ENCODE results near the gene EYA4.

Gene EYA4

GRCh38 chr6:133337308-133337707, 96.2 kb downstream of the EYA4 start:
- Histone ChIP-seq H3K9me3 (no peaks in the 10 kb centered on the region), H3K4me3 (ENCODE audit: low read depth, low read length) (no peak overlapping the region), H3K27me3 (no peaks in the 10 kb centered on the region), H3K36me3 (no peaks in the 10 kb centered on the region), H3K4me1 (peaks cover 53% of the 10 kb centered on the region)
- no peak for TF ChIP-seq CTCF (IDR thresholded peaks at IDR 0.05; ENCODE audit: low read depth, low read length)
- DNase-seq, result no peak

- peaks cover 60% of the 10 kb centered on the region for H3K4me1 ChIP-seq
- TF ChIP-seq CTCF (IDR thresholded peaks at IDR 0.05; ENCODE audit: low read depth, low read length), result no peak
- peak overlapping the region; percentile 11; the same call in 1 of the 2 replicates for H3K4me3 ChIP-seq (ENCODE audit: low read depth, low read length)
- DNase-seq, result no peak
- H3K9me3 ChIP-seq, result no peaks in the 10 kb centered on the region
- no peaks in the 10 kb centered on the region for H3K36me3 ChIP-seq
- H3K27me3 ChIP-seq, result no peaks in the 10 kb centered on the region
These were observed 98.6 kb downstream of the EYA4 start for GRCh38 chr6:133339543-133340384.

DNA sequence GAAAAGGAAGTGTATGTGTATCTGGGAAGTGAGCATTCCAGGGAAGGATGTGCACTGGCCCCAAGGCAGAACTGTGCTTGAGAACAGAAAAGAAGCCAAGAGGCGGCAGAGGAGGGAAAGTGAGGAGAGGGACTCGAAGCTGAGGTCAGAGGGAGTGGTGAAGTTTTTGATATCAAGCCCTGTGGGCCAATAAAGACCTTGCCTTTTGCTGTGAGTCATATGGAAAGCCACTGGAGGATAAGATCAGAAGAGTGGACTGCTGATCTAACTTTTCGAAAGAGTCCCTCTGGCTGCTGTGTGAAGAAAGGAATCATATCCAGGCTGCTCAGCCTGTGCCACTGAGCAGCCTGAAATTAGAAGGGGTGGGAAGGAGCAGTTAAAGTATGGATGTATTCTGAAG, 99.4 kb downstream of the EYA4 start:
- Histone ChIP-seq H3K9me3 (no peaks in the 10 kb centered on the region), H3K4me3 (ENCODE audit: low read depth, low read length) (peak overlapping the region; percentile 11; the same call in 1 of the 2 replicates), H3K27me3 (no peaks in the 10 kb centered on the region), H3K36me3 (no peaks in the 10 kb centered on the region), H3K4me1 (peaks cover 67% of the 10 kb centered on the region)
- DNase-seq, result peak; percentile 69
- TF ChIP-seq CTCF (IDR thresholded peaks at IDR 0.05; ENCODE audit: low read depth, low read length), result peak; percentile 29; the same call in 1 of the 2 replicates

DNA sequence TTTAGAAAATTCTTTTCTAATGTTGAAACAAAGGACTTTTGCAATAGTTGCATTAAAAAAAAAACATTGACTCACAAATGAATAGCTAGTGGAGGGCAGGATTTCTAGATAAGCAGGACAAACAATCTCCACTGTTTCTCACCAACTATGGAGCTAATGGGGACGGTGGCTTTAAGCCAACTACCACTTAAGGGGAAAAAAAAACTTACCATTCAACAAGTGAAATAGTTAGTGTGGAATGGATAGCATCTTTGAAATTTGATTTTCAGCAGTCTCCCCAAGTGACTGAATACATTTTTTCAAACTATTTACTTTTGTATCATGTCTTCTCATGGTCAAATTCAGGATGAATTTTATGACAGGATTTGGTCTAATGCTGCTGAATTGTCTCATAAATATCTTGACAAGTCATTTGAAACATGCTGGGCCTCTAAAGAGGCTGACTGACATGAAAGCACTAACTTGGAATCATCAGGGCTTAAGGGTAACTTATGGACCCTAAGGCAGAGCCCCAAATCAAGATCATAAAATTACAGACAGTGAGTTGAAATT, 100.5 kb downstream of the EYA4 start:
- Histone ChIP-seq H3K9me3 (no peaks in the 10 kb centered on the region), H3K27me3 (no peaks in the 10 kb centered on the region), H3K4me1 (peaks cover 78% of the 10 kb centered on the region), H3K36me3 (no peaks in the 10 kb centered on the region), H3K4me3 (ENCODE audit: low read depth, low read length) (peak overlapping the region; percentile 19)
- DNase-seq, result peak; percentile 67
- no peak for TF ChIP-seq CTCF (IDR thresholded peaks at IDR 0.05; ENCODE audit: low read depth, low read length)

DNA sequence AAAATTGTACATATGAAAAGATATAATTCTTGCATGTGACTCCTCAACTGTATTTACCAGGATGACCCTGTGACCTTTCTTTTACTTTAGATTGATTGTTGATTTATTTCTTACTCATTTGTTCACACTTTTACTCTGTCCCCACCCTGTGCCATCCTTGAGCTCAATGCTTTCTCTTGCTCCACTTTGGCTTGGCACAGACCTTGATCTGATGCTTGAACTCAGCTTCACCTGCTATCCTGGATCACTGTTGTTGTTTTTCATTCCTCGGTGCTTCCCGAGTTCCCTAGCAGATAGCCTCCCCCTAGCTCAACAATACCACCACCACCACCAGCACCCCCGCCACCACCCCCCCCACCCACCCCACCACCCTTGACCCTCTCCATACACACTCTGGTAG, 102.1 kb downstream of the EYA4 start:
- no peak for DNase-seq
- H3K36me3 ChIP-seq, result no peaks in the 10 kb centered on the region
- H3K4me3 ChIP-seq (ENCODE audit: low read depth, low read length), result no peak overlapping the region
- H3K9me3 ChIP-seq, result no peaks in the 10 kb centered on the region
- TF ChIP-seq CTCF (IDR thresholded peaks at IDR 0.05; ENCODE audit: low read depth, low read length), result no peak
- H3K27me3 ChIP-seq, result no peaks in the 10 kb centered on the region
- peaks cover 69% of the 10 kb centered on the region for H3K4me1 ChIP-seq

GRCh38 chr6:133348846-133349245, 107.7 kb downstream of the EYA4 start:
- H3K4me1 ChIP-seq, result peaks cover 53% of the 10 kb centered on the region
- no peaks in the 10 kb centered on the region for H3K27me3 ChIP-seq
- no peak for TF ChIP-seq CTCF (IDR thresholded peaks at IDR 0.05; ENCODE audit: low read depth, low read length)
- DNase-seq, result no peak
- H3K4me3 ChIP-seq (ENCODE audit: low read depth, low read length), result no peak overlapping the region
- no peaks in the 10 kb centered on the region for H3K9me3 ChIP-seq
- no peaks in the 10 kb centered on the region; the same call in 1 of the 2 replicates for H3K36me3 ChIP-seq
